ENCODE measurements around the gene TAS2R38. TPM values are rescaled to one million over a fixed set of nuclear protein-coding genes. Genes with fewer than 3 reads are reported as not detected.
A peak's percentile ranks its signal among the peaks of the same experiment; 100 is the strongest.

Gene TAS2R38
- total RNA-seq, result not detected
- not detected for polyA plus RNA-seq
- total RNA-seq, result 0 reads per million in 6 experiments

- Mint-ChIP-seq H3K4me1 (peaks cover 8 to 18% (median 14%) of the 10 kb centered on the region in 4 donors), H3K36me3 (no peaks in the 10 kb centered on the region), H3K27ac (no peak within 1 kb of the TSS), H3K9me3 (no peaks in the 10 kb centered on the region), H3K27me3 (no peaks in the 10 kb centered on the region), H3K4me3 (no peak within 1 kb of the TSS)
- DNase-seq (no peak), ATAC-seq (no peak)
- POLR2A ChIA-PET, result no interaction called here
These were observed at the start of gene TAS2R38 for GRCh38 chr7:141973673-141974072. Gene TAS2R38 (minus strand): TSS chr7:141973773. CDS start chr7:141973689, 84 bp downstream.

GRCh38 chr7:142018154-142018553 is 44.6 kb upstream of the TAS2R38 start:
- Mint-ChIP-seq H3K36me3 (no peaks in the 10 kb centered on the region), H3K4me1 (peaks cover 0 to 7% (median 0%) of the 10 kb centered on the region in 4 donors), H3K4me3 (no peak overlapping the region), H3K27me3 (peaks cover 0 to 9% (median 3%) of the 10 kb centered on the region in 5 donors), H3K27ac (no peak overlapping the region), H3K9me3 (no peaks in the 10 kb centered on the region)
- POLR2A ChIA-PET, result no interaction called here
- ATAC-seq (no peak), DNase-seq (no peak)

GRCh38 chr7:142017451-142017850 is 43.9 kb upstream of the TAS2R38 start:
- Mint-ChIP-seq H3K4me1 (peaks cover 0 to 11% (median 0%) of the 10 kb centered on the region in 4 donors), H3K27me3 (peaks cover 0 to 9% (median 3%) of the 10 kb centered on the region in 5 donors), H3K36me3 (no peaks in the 10 kb centered on the region), H3K4me3 (no peak overlapping the region), H3K27ac (no peak overlapping the region), H3K9me3 (no peaks in the 10 kb centered on the region)
- DNase-seq, result no peak
- POLR2A ChIA-PET, result no interaction called here
- no peak for ATAC-seq

- no peak overlapping the region for H3K4me3 Mint-ChIP-seq
- no peak overlapping the region for H3K27ac Mint-ChIP-seq
These were observed 39.4 kb upstream of the TAS2R38 start for GRCh38 chr7:142012825-142013511.

GRCh38 chr7:142010952-142011548 is 37.5 kb upstream of the TAS2R38 start:
- no peak overlapping the region for H3K4me3 Mint-ChIP-seq
- peaks cover 0 to 3% (median 0%) of the 10 kb centered on the region in 5 donors for H3K27me3 Mint-ChIP-seq
- peaks cover 0 to 7% (median 0%) of the 10 kb centered on the region in 4 donors for H3K4me1 Mint-ChIP-seq
- no peaks in the 10 kb centered on the region for H3K36me3 Mint-ChIP-seq
- POLR2A ChIA-PET, result no interaction called here
- no peak overlapping the region for H3K27ac Mint-ChIP-seq
- H3K9me3 Mint-ChIP-seq, result no peaks in the 10 kb centered on the region
- no peak for ATAC-seq
- no peak for DNase-seq

More at GRCh38 chr7:142012825-142013511, 39.4 kb upstream of the TAS2R38 start:
- DNase-seq (no peak), ATAC-seq (peak in 1 of 2 donors; percentile 32)
- POLR2A ChIA-PET, result no interaction called here
- Mint-ChIP-seq H3K4me1 (peaks cover 0 to 11% (median 0%) of the 10 kb centered on the region in 4 donors), H3K27me3 (peaks cover 0 to 8% (median 0%) of the 10 kb centered on the region in 5 donors), H3K9me3 (no peaks in the 10 kb centered on the region), H3K36me3 (no peaks in the 10 kb centered on the region)

- no peak overlapping the region for H3K4me3 Mint-ChIP-seq
- H3K36me3 Mint-ChIP-seq, result no peaks in the 10 kb centered on the region
- POLR2A ChIA-PET, result no interaction called here
- peaks cover 0 to 3% (median 0%) of the 10 kb centered on the region in 5 donors for H3K27me3 Mint-ChIP-seq
- H3K4me1 Mint-ChIP-seq, result peaks cover 0 to 7% (median 0%) of the 10 kb centered on the region in 4 donors
- no peak for DNase-seq
- no peak overlapping the region for H3K27ac Mint-ChIP-seq
- no peak for ATAC-seq
- H3K9me3 Mint-ChIP-seq, result no peaks in the 10 kb centered on the region
These were observed 35.6 kb upstream of the TAS2R38 start for GRCh38 chr7:142009187-142009586.

GRCh38 chr7:142006577-142006976 is 33.0 kb upstream of the TAS2R38 start:
- no peak overlapping the region for H3K4me3 Mint-ChIP-seq
- DNase-seq (no peak), ATAC-seq (no peak)
- no peaks in the 10 kb centered on the region for H3K9me3 Mint-ChIP-seq
- peaks cover 0 to 7% (median 3%) of the 10 kb centered on the region in 5 donors for H3K27me3 Mint-ChIP-seq
- H3K4me1 Mint-ChIP-seq, result no peaks in the 10 kb centered on the region
- no peaks in the 10 kb centered on the region for H3K36me3 Mint-ChIP-seq
- H3K27ac Mint-ChIP-seq, result no peak overlapping the region
- POLR2A ChIA-PET, result no interaction called here

GRCh38 chr7:142002179-142002578 is 28.6 kb upstream of the TAS2R38 start:
- POLR2A ChIA-PET, result no interaction called here
- Mint-ChIP-seq H3K4me1 (no peaks in the 10 kb centered on the region), H3K27ac (no peak overlapping the region), H3K36me3 (no peaks in the 10 kb centered on the region), H3K27me3 (peaks cover 0 to 16% (median 7%) of the 10 kb centered on the region in 5 donors), H3K4me3 (no peak overlapping the region), H3K9me3 (peaks cover 0 to 3% (median 0%) of the 10 kb centered on the region in 9 donors)
- ATAC-seq, result no peak
- DNase-seq, result no peak

GRCh38 chr7:142001163-142001874 is 27.7 kb upstream of the TAS2R38 start:
- H3K27me3 Mint-ChIP-seq, result peaks cover 8 to 24% (median 13%) of the 10 kb centered on the region in 5 donors
- H3K4me3 Mint-ChIP-seq, result no peak overlapping the region
- DNase-seq (no peak), ATAC-seq (no peak)
- H3K27ac Mint-ChIP-seq, result no peak overlapping the region
- POLR2A ChIA-PET, result no interaction called here
- peaks cover 0 to 3% (median 0%) of the 10 kb centered on the region in 9 donors for H3K9me3 Mint-ChIP-seq
- H3K4me1 Mint-ChIP-seq, result no peaks in the 10 kb centered on the region
- peaks cover 0 to 4% (median 0%) of the 10 kb centered on the region in 3 donors for H3K36me3 Mint-ChIP-seq

GRCh38 chr7:142000244-142000643 is 26.7 kb upstream of the TAS2R38 start:
- POLR2A ChIA-PET, result no interaction called here
- H3K36me3 Mint-ChIP-seq, result peaks cover 0 to 4% (median 0%) of the 10 kb centered on the region in 3 donors
- peaks cover 10 to 26% (median 14%) of the 10 kb centered on the region in 5 donors for H3K27me3 Mint-ChIP-seq
- ATAC-seq, result no peak
- no peaks in the 10 kb centered on the region for H3K4me1 Mint-ChIP-seq
- peaks cover 0 to 4% (median 0%) of the 10 kb centered on the region in 9 donors for H3K9me3 Mint-ChIP-seq
- H3K27ac Mint-ChIP-seq, result no peak overlapping the region
- no peak for DNase-seq
- no peak overlapping the region for H3K4me3 Mint-ChIP-seq

GRCh38 chr7:141999058-141999623 is 25.6 kb upstream of the TAS2R38 start:
- POLR2A ChIA-PET, result no interaction called here
- Mint-ChIP-seq H3K36me3 (peaks cover 0 to 9% (median 0%) of the 10 kb centered on the region in 3 donors), H3K27ac (no peak overlapping the region), H3K4me3 (no peak overlapping the region), H3K4me1 (no peaks in the 10 kb centered on the region), H3K27me3 (peaks cover 10 to 26% (median 14%) of the 10 kb centered on the region in 5 donors), H3K9me3 (peaks cover 0 to 4% (median 0%) of the 10 kb centered on the region in 9 donors)
- no peak for DNase-seq
- ATAC-seq, result no peak

GRCh38 chr7:141993354-141993753 is 19.8 kb upstream of the TAS2R38 start:
- POLR2A ChIA-PET, result no interaction called here

More at GRCh38 chr7:141993354-141993753, 19.8 kb upstream of the TAS2R38 start:
- DNase-seq (no peak), ATAC-seq (no peak)
- Mint-ChIP-seq H3K36me3 (peaks cover 0 to 9% (median 0%) of the 10 kb centered on the region in 3 donors), H3K27me3 (peaks cover 7 to 21% (median 10%) of the 10 kb centered on the region in 5 donors), H3K4me3 (no peak overlapping the region), H3K4me1 (peaks cover 0 to 6% (median 4%) of the 10 kb centered on the region in 4 donors), H3K9me3 (peaks cover 0 to 3% (median 0%) of the 10 kb centered on the region in 9 donors), H3K27ac (no peak overlapping the region)

Data from naive thymus-derived CD8-positive, alpha-beta T cell (primary cell).